CD4-positive, alpha-beta T cell (primary cell): ENCODE data around the gene IGF2BP2. TPM values are rescaled to one million over a fixed set of nuclear protein-coding genes. Genes with fewer than 3 reads are reported as not detected.

Experiments used
- ATAC-seq: fragments of 200-7000 bp; cut with Tn5 transposase; one replicate; pipeline ENCODE4 v1.10.0; 2022; ENCODE audit warnings: mild to moderate bottlenecking; ENCODE audit not compliant: poor library complexity
- CTCF ChIA-PET: fragments of 350-600 bp; sonication (Branson Sonifier 250); formaldehyde crosslinking; loops from one replicate; lab custom pipeline; 2021; ENCODE audit warnings: antibody characterized with exemption, inconsistent platforms; lab: Charles Lee
- POLR2A ChIA-PET: fragments of 350-600 bp; sonication (Branson Sonifier 250); formaldehyde crosslinking; loops from one replicate; lab custom pipeline; 2021; ENCODE audit warnings: antibody characterized with exemption, inconsistent platforms; lab: Charles Lee
- DNase-seq, 14 experiments: peaks; one replicate each; pipeline ENCODE4 v3.0.0-alpha.2; 2013 to 2020; ENCODE audit warnings: mixed read lengths in 2 of 14
- H3K27ac ChIP-seq, 2 donors: one replicate each; pipeline versions ENCODE4 v1.5.1 to v1.7.0; 2013; ENCODE audit warnings: low read length in 2 of 2, low read depth in 1 of 2, mild to moderate bottlenecking in 1 of 2
- H3K27me3 ChIP-seq, 2 experiments: 1 replicate in 1 of 2; 2 replicates in 1 of 2; pipeline versions ENCODE4 v1.6.1 to v1.7.0; 2013; ENCODE audit warnings: low read length in 2 of 2, control low read depth in 1 of 2, mild to moderate bottlenecking in 1 of 2, moderate library complexity in 1 of 2; ENCODE audit not compliant: insufficient read depth in 2 of 2, control insufficient read depth in 1 of 2
- H3K36me3 ChIP-seq: one replicate; pipeline ENCODE4 v1.6.1; 2013; ENCODE audit warnings: low read length, control low read depth; ENCODE audit not compliant: insufficient read depth
- H3K4me1 ChIP-seq: one replicate; pipeline ENCODE4 v1.6.1; 2013; ENCODE audit warnings: low read length, control low read depth; ENCODE audit not compliant: insufficient read depth
- H3K4me3 ChIP-seq: one replicate; pipeline ENCODE4 v1.5.1; 2013; ENCODE audit warnings: mild to moderate bottlenecking, low read length, moderate library complexity
- H3K9me3 ChIP-seq, 2 experiments: 1 replicate in 1 of 2; 2 replicates in 1 of 2; pipeline versions ENCODE4 v1.6.1 to v1.7.0; 2013; ENCODE audit warnings: low read length in 2 of 2, mild to moderate bottlenecking in 2 of 2, control low read depth in 1 of 2, moderate library complexity in 1 of 2; ENCODE audit not compliant: control insufficient read depth in 1 of 2, insufficient read depth in 1 of 2
- H3K27ac Mint-ChIP-seq: one replicate; pipeline ENCODE4 v1.8.0; 2020; ENCODE audit warnings: mixed read lengths
- H3K27me3 Mint-ChIP-seq: one replicate; pipeline ENCODE4 v1.8.0; 2021; ENCODE audit warnings: mixed read lengths
- H3K36me3 Mint-ChIP-seq: one replicate; pipeline ENCODE4 v1.8.0; 2021; ENCODE audit warnings: low read depth, mixed read lengths
- H3K4me1 Mint-ChIP-seq: one replicate; pipeline ENCODE4 v1.8.0; 2021; ENCODE audit warnings: low read depth, mixed read lengths
- H3K4me3 Mint-ChIP-seq: one replicate; pipeline ENCODE4 v1.8.0; 2020; ENCODE audit warnings: mild to moderate bottlenecking, mixed read lengths
- H3K9me3 Mint-ChIP-seq: one replicate; pipeline ENCODE4 v1.8.0; 2020; ENCODE audit warnings: mixed read lengths
- CTCF ChIP-seq: fragments of 200-600 bp; IDR thresholded peaks from one replicate; pipeline ENCODE4 v1.8.0; 2022; ENCODE audit warnings: antibody characterized with exemption, mild to moderate bottlenecking
- intact Hi-C, 2 experiments: fragments of 100-400 bp; cut with DNase I in 1 of 2; cut with micrococcal nuclease in 1 of 2; formaldehyde crosslinking; loops; one replicate each; pipeline versions ENCODE4 v1.15.1 to v1.9.0; 2023 to 2025; cut with DNase I, micrococcal nuclease
- total RNA-seq, 174 experiments: library from RNA in 2 of 174; stranded (reverse) in 2 of 174; gene quantifications; one replicate each; pipeline ENCODE4 v1.2.3 and lab custom pipeline; 2021 to 2026

The IGF2BP2 gene
- total RNA-seq, 2 experiments from 2014 or later: 0.25 to 0.50 TPM

GRCh38 chr3:185760550-185760949 lies 64.3 kb downstream of the IGF2BP2 start:
- H3K4me3 Mint-ChIP-seq: no peak overlapping the region
- CTCF ChIA-PET: no interaction called here
- peaks cover 17 to 25% of the 10 kb centered on the region in 2 experiments for H3K27me3 ChIP-seq
- H3K36me3 ChIP-seq: no peaks in the 10 kb centered on the region
- POLR2A ChIA-PET: no interaction called here
- H3K36me3 Mint-ChIP-seq: no peaks in the 10 kb centered on the region
- peaks cover under 1 to 1% of the 10 kb centered on the region in 2 experiments for H3K9me3 ChIP-seq
- ATAC-seq (no peak), DNase-seq (no peak)
- H3K4me1 Mint-ChIP-seq: peaks cover 6% of the 10 kb centered on the region
- H3K4me3 ChIP-seq: no peak overlapping the region
- peaks cover 42% of the 10 kb centered on the region for H3K27me3 Mint-ChIP-seq
- TF ChIP-seq CTCF: no peak
- H3K4me1 ChIP-seq: no peaks in the 10 kb centered on the region
- H3K27ac ChIP-seq: no peak overlapping the region
- intact Hi-C loops: loop anchor here in 1 of 2 experiments (1.0 kb wide), 1 partner anchor 42 kb away; no protein-coding TSS in a partner anchor
- no peak overlapping the region for H3K27ac Mint-ChIP-seq
- H3K9me3 Mint-ChIP-seq: no peaks in the 10 kb centered on the region

- TF ChIP-seq CTCF: no peak
- ATAC-seq (no peak), DNase-seq (no peak)
- H3K9me3 ChIP-seq: peaks cover 5 to 6% of the 10 kb centered on the region in 2 experiments
- no peaks in the 10 kb centered on the region for H3K36me3 ChIP-seq
- Mint-ChIP-seq H3K36me3 (no peaks in the 10 kb centered on the region), H3K4me1 (peaks cover 6% of the 10 kb centered on the region), H3K9me3 (no peaks in the 10 kb centered on the region), H3K27ac (no peak overlapping the region), H3K4me3 (no peak overlapping the region), H3K27me3 (peaks cover 38% of the 10 kb centered on the region)
- H3K4me1 ChIP-seq: no peaks in the 10 kb centered on the region
- ChIA-PET POLR2A (no interaction called here), CTCF (no interaction called here)
- no peak overlapping the region for H3K4me3 ChIP-seq
- H3K27ac ChIP-seq: no peak overlapping the region
- intact Hi-C loops: loop anchor here in 1 of 2 experiments (1.0 kb wide), 1 partner anchor 42 kb away; no protein-coding TSS in a partner anchor
- H3K27me3 ChIP-seq: peaks cover 13 to 21% of the 10 kb centered on the region in 2 experiments
These were observed 64.8 kb downstream of the IGF2BP2 start for GRCh38 chr3:185760088-185760487.

- Mint-ChIP-seq H3K9me3 (peaks cover 3% of the 10 kb centered on the region), H3K4me3 (no peak overlapping the region), H3K36me3 (no peaks in the 10 kb centered on the region), H3K27ac (no peak overlapping the region), H3K27me3 (peaks cover 33% of the 10 kb centered on the region), H3K4me1 (peaks cover 6% of the 10 kb centered on the region)
- CTCF ChIA-PET: no interaction called here
- POLR2A ChIA-PET: no interaction called here
- intact Hi-C loops: no loop called here
- TF ChIP-seq CTCF: no peak
- Histone ChIP-seq H3K4me3 (no peak overlapping the region), H3K36me3 (no peaks in the 10 kb centered on the region), H3K27me3 (peaks cover 10 to 19% of the 10 kb centered on the region in 2 experiments), H3K27ac (no peak overlapping the region), H3K9me3 (peaks cover 8% of the 10 kb centered on the region in 2 experiments), H3K4me1 (no peaks in the 10 kb centered on the region)
- ATAC-seq (no peak), DNase-seq (no peak)
These were observed 65.3 kb downstream of the IGF2BP2 start for GRCh38 chr3:185759512-185759911.
